ENCODE measurements around the gene B2M. TPM values are rescaled to one million over a fixed set of nuclear protein-coding genes. Genes with fewer than 3 reads are reported as not detected.
"Not testable (repeated sequence)": the region's sequence is repeated elsewhere in the genome, so short reads cannot be mapped to it uniquely, and the experiment has no call there.

The B2M gene
- total RNA-seq, 1 donor from 2014 or later: 808 TPM

- H3K27me3 ChIP-seq (ENCODE audit: control insufficient read depth, insufficient read depth, low read length): no peaks in the 10 kb centered on the region
- no peak for TF ChIP-seq CTCF (IDR thresholded peaks at IDR 0.05; ENCODE audit: insufficient read depth, low read length, severe bottlenecking)
- no peak for DNase-seq (ENCODE audit: low read depth)
- FAIRE-seq: no peak
- H3K36me3 ChIP-seq (ENCODE audit: control insufficient read depth, insufficient read depth, low read length): peaks cover 13% of the 10 kb centered on the region
- no peak overlapping the region for H3K4me3 ChIP-seq (ENCODE audit: low read depth, low read length)
Measured at GRCh38 chr15:44715797-44716334, 4.5 kb downstream of the B2M start.

GRCh38 chr15:44716983-44717602 lies 5.8 kb downstream of the B2M start:
- no peak for TF ChIP-seq CTCF (IDR thresholded peaks at IDR 0.05; ENCODE audit: insufficient read depth, low read length, severe bottlenecking)
- H3K27me3 ChIP-seq (ENCODE audit: control insufficient read depth, insufficient read depth, low read length): no peaks in the 10 kb centered on the region
- H3K4me3 ChIP-seq (ENCODE audit: low read depth, low read length): no peak overlapping the region
- FAIRE-seq: no peak
- peaks cover 13% of the 10 kb centered on the region for H3K36me3 ChIP-seq (ENCODE audit: control insufficient read depth, insufficient read depth, low read length)
- no peak for DNase-seq (ENCODE audit: low read depth)

GRCh38 chr15:44718180-44718926 lies 7.0 kb downstream of the B2M start:
- Histone ChIP-seq H3K36me3 (ENCODE audit: control insufficient read depth, insufficient read depth, low read length) (peaks cover 13% of the 10 kb centered on the region), H3K4me3 (ENCODE audit: low read depth, low read length) (no peak overlapping the region), H3K27me3 (ENCODE audit: control insufficient read depth, insufficient read depth, low read length) (no peaks in the 10 kb centered on the region)
- FAIRE-seq: no peak
- no peak for DNase-seq (ENCODE audit: low read depth)
- TF ChIP-seq CTCF (IDR thresholded peaks at IDR 0.05; ENCODE audit: insufficient read depth, low read length, severe bottlenecking): no peak

GRCh38 chr15:44718927-44719292 lies 7.6 kb downstream of the B2M start:
- Histone ChIP-seq H3K27me3 (ENCODE audit: control insufficient read depth, insufficient read depth, low read length) (no peaks in the 10 kb centered on the region), H3K36me3 (ENCODE audit: control insufficient read depth, insufficient read depth, low read length) (peaks cover 13% of the 10 kb centered on the region), H3K4me3 (ENCODE audit: low read depth, low read length) (no peak overlapping the region)
- FAIRE-seq: no peak
- no peak for DNase-seq (ENCODE audit: low read depth)
- TF ChIP-seq CTCF (IDR thresholded peaks at IDR 0.05; ENCODE audit: insufficient read depth, low read length, severe bottlenecking): no peak

GRCh38 chr15:44719293-44719999 lies 8.1 kb downstream of the B2M start:
- FAIRE-seq (no peak), DNase-seq (ENCODE audit: low read depth) (no peak)
- Histone ChIP-seq H3K4me3 (ENCODE audit: low read depth, low read length) (no peak overlapping the region), H3K27me3 (ENCODE audit: control insufficient read depth, insufficient read depth, low read length) (no peaks in the 10 kb centered on the region), H3K36me3 (ENCODE audit: control insufficient read depth, insufficient read depth, low read length) (peaks cover 13% of the 10 kb centered on the region)
- no peak for TF ChIP-seq CTCF (IDR thresholded peaks at IDR 0.05; ENCODE audit: insufficient read depth, low read length, severe bottlenecking)

- not testable (repeated sequence) for H3K4me3 ChIP-seq (ENCODE audit: low read depth, low read length); DNase-seq (ENCODE audit: low read depth); H3K27me3 ChIP-seq (ENCODE audit: control insufficient read depth, insufficient read depth, low read length); FAIRE-seq
- peaks cover 13% of the 10 kb centered on the region for H3K36me3 ChIP-seq (ENCODE audit: control insufficient read depth, insufficient read depth, low read length)
Measured at GRCh38 chr15:44720000-44720435, 8.7 kb downstream of the B2M start.
